ENCODE measurements around the gene IL1RAPL1.

IL1RAPL1 gene

DNA sequence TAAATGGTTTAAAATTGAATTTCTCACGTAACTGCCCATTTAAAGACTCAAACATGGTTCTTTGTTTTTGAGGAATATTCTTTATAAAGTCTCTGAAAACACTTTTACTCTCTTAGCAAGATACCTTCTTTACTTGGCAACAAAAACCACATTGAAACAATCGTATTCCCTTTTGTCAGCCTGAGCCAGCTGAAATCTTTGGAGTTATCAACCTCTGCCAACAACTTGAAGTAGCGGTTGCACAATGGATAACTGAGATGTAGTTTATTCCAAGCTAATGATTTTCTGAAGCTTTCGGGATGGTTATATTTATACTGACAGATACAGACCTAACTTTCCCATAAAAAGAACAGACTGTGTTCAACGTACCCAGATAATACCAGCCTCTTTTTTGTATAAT is 561.3 kb downstream of the IL1RAPL1 start:
- Histone ChIP-seq H3K36me3 (ENCODE audit: control insufficient read depth in 2 of 2, insufficient read depth in 2 of 2, low read length in 2 of 2) (no peaks in the 10 kb centered on the region), H3K4me1 (ENCODE audit: control insufficient read depth, insufficient read depth, low read length) (no peaks in the 10 kb centered on the region), H3K9ac (ENCODE audit: low read length in 2 of 2) (no peak overlapping the region), H3K27ac (ENCODE audit: low read length) (no peak overlapping the region), H3K9me3 (ENCODE audit: control insufficient read depth in 2 of 2, low read length in 2 of 2) (no peaks in the 10 kb centered on the region), H3K27me3 (ENCODE audit: control insufficient read depth in 1 of 2, insufficient read depth in 2 of 2, low read length in 2 of 2) (no peaks in the 10 kb centered on the region), H3K4me3 (ENCODE audit: low read length in 2 of 2) (no peak overlapping the region)

DNA sequence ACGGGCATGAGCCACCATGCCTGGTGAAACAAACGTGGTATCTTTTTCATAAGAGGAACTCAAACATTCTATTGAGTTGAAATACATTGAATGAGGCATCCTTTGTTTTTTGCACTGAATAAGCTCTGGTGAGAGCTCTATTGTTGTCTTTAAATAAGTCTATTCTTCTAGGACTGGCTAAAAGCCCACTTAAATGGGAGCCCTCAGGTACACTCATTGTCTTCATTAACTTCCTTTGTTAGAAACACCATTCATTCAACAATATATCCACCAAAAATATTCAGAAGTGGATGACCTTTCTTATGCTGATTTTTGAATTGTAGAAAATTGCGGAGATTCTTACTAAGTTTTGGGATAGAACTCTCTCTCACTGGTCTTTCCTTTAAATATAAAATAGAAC is 568.0 kb downstream of the IL1RAPL1 start:
- Histone ChIP-seq H3K4me3 (ENCODE audit: low read length in 2 of 2) (no peak overlapping the region), H3K9ac (ENCODE audit: low read length in 2 of 2) (no peak overlapping the region), H3K4me1 (ENCODE audit: control insufficient read depth, insufficient read depth, low read length) (no peaks in the 10 kb centered on the region), H3K36me3 (ENCODE audit: control insufficient read depth in 2 of 2, insufficient read depth in 2 of 2, low read length in 2 of 2) (no peaks in the 10 kb centered on the region), H3K27me3 (ENCODE audit: control insufficient read depth in 1 of 2, insufficient read depth in 2 of 2, low read length in 2 of 2) (no peaks in the 10 kb centered on the region), H3K9me3 (ENCODE audit: control insufficient read depth in 2 of 2, low read length in 2 of 2) (no peaks in the 10 kb centered on the region), H3K27ac (ENCODE audit: low read length) (no peak overlapping the region)

DNA sequence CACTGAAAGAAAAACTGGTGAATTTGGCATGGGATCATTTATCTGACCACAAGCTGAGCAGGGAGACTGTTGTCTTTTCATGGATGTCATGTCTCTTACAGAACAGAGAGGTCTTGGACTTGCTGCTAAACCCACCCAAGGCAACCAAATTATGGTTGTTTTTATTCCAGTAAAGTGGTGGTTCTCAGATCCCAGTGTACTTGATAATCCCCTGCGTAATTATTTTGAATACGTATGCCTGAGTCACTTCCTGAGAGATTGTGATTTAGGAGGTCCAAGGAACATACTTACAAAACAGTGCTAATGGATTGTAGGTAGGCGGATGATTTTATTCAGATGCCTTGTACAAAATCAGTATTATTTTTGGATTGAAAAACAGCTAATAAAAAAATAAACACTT is 585.6 kb downstream of the IL1RAPL1 start:
- Histone ChIP-seq H3K36me3 (ENCODE audit: control insufficient read depth in 2 of 2, insufficient read depth in 2 of 2, low read length in 2 of 2) (no peaks in the 10 kb centered on the region), H3K4me3 (ENCODE audit: low read length in 2 of 2) (no peak overlapping the region), H3K27me3 (ENCODE audit: control insufficient read depth in 1 of 2, insufficient read depth in 2 of 2, low read length in 2 of 2) (no peaks in the 10 kb centered on the region), H3K4me1 (ENCODE audit: control insufficient read depth, insufficient read depth, low read length) (no peaks in the 10 kb centered on the region), H3K9me3 (ENCODE audit: control insufficient read depth in 2 of 2, low read length in 2 of 2) (no peaks in the 10 kb centered on the region), H3K27ac (ENCODE audit: low read length) (no peak overlapping the region), H3K9ac (ENCODE audit: low read length in 2 of 2) (no peak overlapping the region)

DNA sequence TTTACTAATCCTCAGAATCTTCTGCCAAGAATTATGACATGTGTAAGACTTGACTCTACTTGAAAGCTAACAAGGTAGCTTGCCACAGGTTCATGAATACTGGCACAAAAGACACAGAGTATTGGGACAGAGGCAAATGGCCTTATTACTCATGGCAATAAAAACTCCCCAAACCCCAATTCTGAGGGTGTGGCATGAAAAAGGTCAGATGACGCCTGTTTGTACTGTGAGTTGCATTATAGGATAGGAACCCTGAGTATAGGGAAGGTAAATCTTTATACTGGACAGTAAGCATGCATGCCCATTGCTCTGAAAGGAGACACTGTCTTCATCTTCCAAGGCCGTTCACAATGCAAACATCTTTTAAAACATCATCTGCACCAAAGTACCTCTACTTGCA is 600.0 kb downstream of the IL1RAPL1 start:
- H3K4me1 ChIP-seq (ENCODE audit: control insufficient read depth, insufficient read depth, low read length), result no peaks in the 10 kb centered on the region
- H3K27ac ChIP-seq (ENCODE audit: low read length), result no peak overlapping the region
- H3K9ac ChIP-seq (ENCODE audit: low read length in 2 of 2), result no peak overlapping the region
- no peak overlapping the region for H3K4me3 ChIP-seq (ENCODE audit: low read length in 2 of 2)
- H3K9me3 ChIP-seq (ENCODE audit: control insufficient read depth in 2 of 2, low read length in 2 of 2), result no peaks in the 10 kb centered on the region
- H3K36me3 ChIP-seq (ENCODE audit: control insufficient read depth in 2 of 2, insufficient read depth in 2 of 2, low read length in 2 of 2), result no peaks in the 10 kb centered on the region
- H3K27me3 ChIP-seq (ENCODE audit: control insufficient read depth in 1 of 2, insufficient read depth in 2 of 2, low read length in 2 of 2), result no peaks in the 10 kb centered on the region

DNA sequence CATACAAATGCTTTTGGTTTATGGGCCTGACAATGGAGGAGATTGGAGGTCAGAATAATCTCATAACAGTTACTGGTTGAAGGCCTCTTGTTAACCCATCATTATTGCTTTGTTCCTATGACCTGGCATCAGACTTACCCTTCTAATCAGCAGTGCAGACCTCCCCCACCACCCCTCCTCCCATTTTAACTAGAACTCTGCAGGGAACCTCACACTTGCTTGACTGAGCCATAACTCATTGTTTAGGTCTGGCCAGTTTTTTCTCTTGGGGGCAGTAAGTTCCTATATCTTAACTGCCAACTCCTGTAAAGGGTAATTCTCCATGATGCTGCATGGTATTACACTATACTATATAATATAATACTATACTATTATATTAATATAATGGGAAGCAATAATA is 609.3 kb downstream of the IL1RAPL1 start:
- H3K27ac ChIP-seq (ENCODE audit: low read length), result no peak overlapping the region
- no peaks in the 10 kb centered on the region for H3K27me3 ChIP-seq (ENCODE audit: control insufficient read depth in 1 of 2, insufficient read depth in 2 of 2, low read length in 2 of 2)
- H3K4me1 ChIP-seq (ENCODE audit: control insufficient read depth, insufficient read depth, low read length), result no peaks in the 10 kb centered on the region
- no peak overlapping the region for H3K9ac ChIP-seq (ENCODE audit: low read length in 2 of 2)
- no peaks in the 10 kb centered on the region for H3K36me3 ChIP-seq (ENCODE audit: control insufficient read depth in 2 of 2, insufficient read depth in 2 of 2, low read length in 2 of 2)
- H3K4me3 ChIP-seq (ENCODE audit: low read length in 2 of 2), result no peak overlapping the region
- no peaks in the 10 kb centered on the region for H3K9me3 ChIP-seq (ENCODE audit: control insufficient read depth in 2 of 2, low read length in 2 of 2)

DNA sequence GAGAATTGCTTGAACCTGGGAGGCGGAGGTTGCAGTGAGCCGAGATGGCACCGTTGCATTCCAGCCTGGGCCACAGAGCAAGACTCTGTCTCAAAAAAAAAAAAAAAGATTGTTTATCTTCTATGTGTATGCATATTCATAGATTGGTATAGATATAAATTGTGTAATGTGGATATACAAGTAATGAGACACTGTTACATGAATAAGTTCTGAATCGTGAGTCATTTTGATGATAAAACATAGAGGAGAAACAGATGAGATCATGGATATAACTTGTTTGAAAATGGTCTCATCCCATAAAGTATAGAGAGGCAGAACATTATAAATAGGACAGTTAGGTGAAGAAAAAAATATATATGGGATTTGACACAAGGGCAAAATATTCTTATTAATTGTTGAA is 628.0 kb downstream of the IL1RAPL1 start:
- Histone ChIP-seq H3K9ac (ENCODE audit: low read length in 2 of 2) (no peak overlapping the region), H3K27ac (ENCODE audit: low read length) (no peak overlapping the region), H3K9me3 (ENCODE audit: control insufficient read depth in 2 of 2, low read length in 2 of 2) (no peaks in the 10 kb centered on the region), H3K27me3 (ENCODE audit: control insufficient read depth in 1 of 2, insufficient read depth in 2 of 2, low read length in 2 of 2) (no peaks in the 10 kb centered on the region), H3K36me3 (ENCODE audit: control insufficient read depth in 2 of 2, insufficient read depth in 2 of 2, low read length in 2 of 2) (no peaks in the 10 kb centered on the region), H3K4me3 (ENCODE audit: low read length in 2 of 2) (no peak overlapping the region), H3K4me1 (ENCODE audit: control insufficient read depth, insufficient read depth, low read length) (no peaks in the 10 kb centered on the region)

DNA sequence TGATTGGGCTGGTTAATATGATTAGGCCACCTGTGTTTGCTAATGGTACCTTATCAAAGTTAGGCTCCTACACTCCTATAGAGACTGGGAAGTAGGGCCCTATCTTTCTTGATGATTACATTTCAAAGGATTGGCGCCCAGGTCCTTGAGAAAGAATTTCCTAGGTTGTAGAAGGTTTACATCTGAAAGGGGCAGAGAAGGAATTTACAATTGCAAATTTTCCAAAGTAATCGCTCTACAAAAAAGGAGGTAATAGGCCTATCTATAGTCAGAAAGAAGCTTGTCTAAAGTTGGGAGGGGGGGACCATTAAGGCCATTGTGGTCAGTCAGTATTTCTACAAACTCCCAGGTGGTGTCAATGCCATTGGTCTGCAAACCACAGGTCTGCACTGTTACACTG is 638.4 kb downstream of the IL1RAPL1 start:
- Histone ChIP-seq H3K4me1 (ENCODE audit: control insufficient read depth, insufficient read depth, low read length) (no peaks in the 10 kb centered on the region), H3K9ac (ENCODE audit: low read length in 2 of 2) (no peak overlapping the region), H3K4me3 (ENCODE audit: low read length in 2 of 2) (no peak overlapping the region), H3K9me3 (ENCODE audit: control insufficient read depth in 2 of 2, low read length in 2 of 2) (no peaks in the 10 kb centered on the region), H3K36me3 (ENCODE audit: control insufficient read depth in 2 of 2, insufficient read depth in 2 of 2, low read length in 2 of 2) (no peaks in the 10 kb centered on the region), H3K27me3 (ENCODE audit: control insufficient read depth in 1 of 2, insufficient read depth in 2 of 2, low read length in 2 of 2) (no peaks in the 10 kb centered on the region), H3K27ac (ENCODE audit: low read length) (no peak overlapping the region)

DNA sequence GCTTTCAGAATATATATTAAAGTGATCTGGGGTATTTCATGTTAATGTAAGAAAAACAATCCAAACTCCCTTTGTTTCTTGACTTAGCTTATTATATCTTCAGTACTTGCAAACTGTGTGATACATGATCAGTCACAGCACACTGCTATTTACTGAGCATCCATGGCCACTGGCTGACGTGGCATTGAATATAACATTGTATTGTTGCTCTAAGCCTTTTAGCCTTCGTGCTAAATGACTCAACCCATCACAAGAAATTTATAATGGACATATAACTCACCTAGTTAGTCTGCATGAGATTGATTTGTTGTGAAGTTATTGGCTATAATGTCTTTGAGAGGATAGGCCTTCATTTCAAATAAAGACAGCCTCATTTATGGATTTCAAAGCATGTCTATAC is 642.6 kb downstream of the IL1RAPL1 start:
- Histone ChIP-seq H3K27ac (ENCODE audit: low read length) (no peak overlapping the region), H3K4me3 (ENCODE audit: low read length in 2 of 2) (no peak overlapping the region), H3K27me3 (ENCODE audit: control insufficient read depth in 1 of 2, insufficient read depth in 2 of 2, low read length in 2 of 2) (no peaks in the 10 kb centered on the region), H3K9me3 (ENCODE audit: control insufficient read depth in 2 of 2, low read length in 2 of 2) (no peaks in the 10 kb centered on the region), H3K36me3 (ENCODE audit: control insufficient read depth in 2 of 2, insufficient read depth in 2 of 2, low read length in 2 of 2) (no peaks in the 10 kb centered on the region), H3K9ac (ENCODE audit: low read length in 2 of 2) (no peak overlapping the region), H3K4me1 (ENCODE audit: control insufficient read depth, insufficient read depth, low read length) (no peaks in the 10 kb centered on the region)

DNA sequence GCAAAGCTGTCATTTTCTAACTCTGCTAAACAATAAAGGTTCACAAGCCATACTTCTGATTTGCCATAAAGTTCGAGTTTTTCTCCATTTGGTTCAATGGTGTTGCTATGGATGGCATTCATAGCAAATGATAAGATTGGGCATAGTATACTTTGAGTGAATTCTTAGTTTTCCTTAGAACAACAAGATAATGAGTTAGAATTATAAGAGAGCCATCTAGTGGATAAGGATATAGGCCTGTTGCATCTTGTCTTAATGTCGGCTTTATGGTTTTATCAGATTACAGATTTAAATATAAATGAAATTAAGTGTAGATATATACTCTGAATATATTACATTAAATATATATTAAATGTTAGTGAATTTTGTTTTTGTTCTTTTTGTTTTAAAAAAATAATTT is 644.6 kb downstream of the IL1RAPL1 start:
- no peaks in the 10 kb centered on the region for H3K27me3 ChIP-seq (ENCODE audit: control insufficient read depth in 1 of 2, insufficient read depth in 2 of 2, low read length in 2 of 2)
- no peak overlapping the region for H3K9ac ChIP-seq (ENCODE audit: low read length in 2 of 2)
- no peaks in the 10 kb centered on the region for H3K36me3 ChIP-seq (ENCODE audit: control insufficient read depth in 2 of 2, insufficient read depth in 2 of 2, low read length in 2 of 2)
- no peaks in the 10 kb centered on the region for H3K9me3 ChIP-seq (ENCODE audit: control insufficient read depth in 2 of 2, low read length in 2 of 2)
- no peak overlapping the region for H3K4me3 ChIP-seq (ENCODE audit: low read length in 2 of 2)
- H3K27ac ChIP-seq (ENCODE audit: low read length), result no peak overlapping the region
- no peaks in the 10 kb centered on the region for H3K4me1 ChIP-seq (ENCODE audit: control insufficient read depth, insufficient read depth, low read length)

DNA sequence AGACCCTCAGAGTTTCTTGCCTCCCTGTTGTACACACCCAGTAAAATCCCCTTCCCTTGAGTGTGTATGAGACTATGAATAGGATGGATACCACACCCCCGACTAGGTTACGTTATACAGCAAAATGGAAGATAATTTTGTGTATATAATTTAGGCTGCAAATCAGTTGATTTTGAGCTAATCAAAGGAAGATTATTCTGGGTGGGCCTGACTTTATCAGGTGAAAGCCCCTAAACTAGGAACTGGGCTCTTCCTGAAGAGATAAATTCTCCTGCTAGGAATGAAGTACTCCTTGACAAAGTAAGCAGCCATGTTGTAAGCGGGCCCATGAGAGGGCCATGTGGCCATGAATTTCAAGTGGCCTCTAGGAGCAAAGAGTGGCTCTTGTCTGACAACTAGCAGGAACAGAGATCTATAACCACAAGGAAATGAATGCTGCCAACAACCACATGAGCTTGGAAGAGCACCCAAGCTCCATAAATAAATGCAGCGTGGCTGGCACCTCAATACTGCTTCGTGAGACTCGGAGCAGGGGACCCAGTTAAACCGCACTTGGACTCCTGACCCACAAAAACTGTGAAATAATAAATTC is 646.4 kb downstream of the IL1RAPL1 start:
- Histone ChIP-seq H3K9ac (ENCODE audit: low read length in 2 of 2) (no peak overlapping the region), H3K4me3 (ENCODE audit: low read length in 2 of 2) (no peak overlapping the region), H3K27ac (ENCODE audit: low read length) (no peak overlapping the region), H3K4me1 (ENCODE audit: control insufficient read depth, insufficient read depth, low read length) (no peaks in the 10 kb centered on the region), H3K9me3 (ENCODE audit: control insufficient read depth in 2 of 2, low read length in 2 of 2) (no peaks in the 10 kb centered on the region), H3K36me3 (ENCODE audit: control insufficient read depth in 2 of 2, insufficient read depth in 2 of 2, low read length in 2 of 2) (no peaks in the 10 kb centered on the region), H3K27me3 (ENCODE audit: control insufficient read depth in 1 of 2, insufficient read depth in 2 of 2, low read length in 2 of 2) (no peaks in the 10 kb centered on the region)

DNA sequence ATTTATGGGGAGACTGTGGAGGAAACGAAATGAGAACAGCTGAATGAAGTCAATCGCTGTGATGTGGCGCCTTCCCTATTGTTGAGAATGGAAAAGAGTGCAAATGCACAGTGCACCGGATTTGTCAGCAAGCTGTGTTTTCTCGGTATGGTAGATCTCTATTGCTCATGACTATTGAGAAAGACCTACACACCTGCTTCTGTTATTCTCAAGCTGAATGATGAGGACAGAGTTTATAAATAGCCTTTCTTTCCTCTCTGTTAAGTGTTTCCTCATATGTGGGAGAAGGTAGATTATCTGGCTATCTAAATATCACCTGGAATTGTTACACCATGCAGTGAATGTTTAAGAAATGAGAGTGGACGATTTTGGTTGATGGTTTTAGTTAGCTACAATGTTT is 650.7 kb downstream of the IL1RAPL1 start:
- Histone ChIP-seq H3K27ac (ENCODE audit: low read length) (no peak overlapping the region), H3K9ac (ENCODE audit: low read length in 2 of 2) (no peak overlapping the region), H3K9me3 (ENCODE audit: control insufficient read depth in 2 of 2, low read length in 2 of 2) (no peaks in the 10 kb centered on the region), H3K36me3 (ENCODE audit: control insufficient read depth in 2 of 2, insufficient read depth in 2 of 2, low read length in 2 of 2) (no peaks in the 10 kb centered on the region), H3K4me3 (ENCODE audit: low read length in 2 of 2) (no peak overlapping the region), H3K27me3 (ENCODE audit: control insufficient read depth in 1 of 2, insufficient read depth in 2 of 2, low read length in 2 of 2) (no peaks in the 10 kb centered on the region), H3K4me1 (ENCODE audit: control insufficient read depth, insufficient read depth, low read length) (no peaks in the 10 kb centered on the region)

Measured in stomach smooth muscle (tissue), 2 donors.